ENCODE data around the gene NTM. TPM values are rescaled to one million over a fixed set of nuclear protein-coding genes. Genes with fewer than 3 reads are reported as not detected.

NTM gene
- total and polyA plus RNA-seq, 2 donors (not counting 3 experiments of a cell fraction or from before 2014, with no cell fraction given): 1.00 to 1.1 TPM

DNA sequence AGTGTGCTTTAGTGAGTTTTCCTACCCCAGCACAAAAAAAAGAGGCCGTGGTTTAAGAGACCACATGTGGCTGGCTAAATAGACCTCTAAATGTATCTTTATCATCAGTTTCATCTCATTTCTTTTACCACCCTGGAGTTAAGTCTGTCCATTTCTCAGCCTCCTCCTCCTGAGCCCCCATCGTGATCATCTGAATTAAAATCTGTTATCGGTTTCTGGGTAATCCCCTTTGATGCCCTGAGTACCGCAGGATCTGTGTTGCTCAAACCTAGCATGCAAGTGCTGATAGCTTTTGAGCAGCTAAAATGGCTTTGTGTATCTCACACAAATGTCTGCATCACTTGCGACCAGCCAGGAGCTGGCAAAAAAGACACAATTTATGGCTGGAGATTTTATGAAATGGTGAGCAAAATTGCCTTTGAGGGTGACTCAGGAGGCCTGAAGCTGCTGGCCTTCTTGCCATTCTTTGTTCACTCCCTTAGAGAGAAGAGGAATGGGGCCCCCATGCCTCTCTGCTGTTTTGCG lies 236.5 kb downstream of the NTM start:
- intact Hi-C loops (cut with micrococcal nuclease): no loop called here
- dilution Hi-C loops (cut with MboI; ENCODE audit: extremely low pct_ligation_motif_present, low sequenced_read_pairs): no loop called here
- DNase-seq (ENCODE audit: low read depth, low spot score) (no peak), FAIRE-seq (no peak)
- Histone ChIP-seq H3K4me1 (ENCODE audit: control insufficient read depth, extremely low read depth, insufficient read depth, low read length) (no peaks in the 10 kb centered on the region), H3K27ac (ENCODE audit: insufficient read depth, low read depth, low read length) (no peak overlapping the region), H3K9me3 (replicated peaks; ENCODE audit: control insufficient read depth, insufficient read depth, low read length) (no peaks in the 10 kb centered on the region), H3K27me3 (ENCODE audit: control insufficient read depth in 2 of 2, insufficient read depth in 2 of 2, low read length in 2 of 2) (no peaks in the 10 kb centered on the region), H3K9ac (replicated peaks; ENCODE audit: extremely low read depth, insufficient read depth, low read length) (no peak overlapping the region), H3K79me2 (ENCODE audit: control insufficient read depth, insufficient read depth, low read length) (no peaks in the 10 kb centered on the region), H2AFZ (ENCODE audit: low read depth, low read length) (no peak overlapping the region), H3K4me2 (ENCODE audit: insufficient read depth, low read length) (no peak overlapping the region), H3K4me3 (replicated peaks in 1 of 3; ENCODE audit: insufficient read depth in 1 of 3, low read depth in 1 of 3, low read length in 3 of 3) (no peak overlapping the region), H4K20me1 (replicated peaks; ENCODE audit: control insufficient read depth, extremely low read depth, insufficient read depth, low read length) (no peaks in the 10 kb centered on the region), H3K36me3 (ENCODE audit: control insufficient read depth in 2 of 2, extremely low read depth in 1 of 2, insufficient read depth in 2 of 2, low read length in 2 of 2) (no peaks in the 10 kb centered on the region), H3K9me1 (replicated peaks; ENCODE audit: control insufficient read depth, extremely low read depth, insufficient read depth, low read length) (no peaks in the 10 kb centered on the region)
- ChIA-PET POLR2A (no interaction called here), CTCF (no interaction called here)
- BruUV-seq (replicated peaks): no TSS peak
- TF ChIP-seq MYC (IDR thresholded peaks at IDR 0.05; ENCODE audit: low read depth, low read length): no peak
- no peak for TF ChIP-seq EZH2 (IDR thresholded peaks at IDR 0.05; ENCODE audit: borderline replicate concordance, low read depth, low read length, severe bottlenecking)
- no peak for TF ChIP-seq FOS (IDR thresholded peaks at IDR 0.05; ENCODE audit: borderline replicate concordance, insufficient read depth, low read length)
- no peak for TF ChIP-seq JUN (IDR thresholded peaks at IDR 0.05; ENCODE audit: borderline replicate concordance, insufficient read depth, insufficient read length, low read depth)
- no peak for TF ChIP-seq POLR2A (IDR thresholded peaks at IDR 0.05; ENCODE audit: low read depth, low read length)
- TF ChIP-seq, protein P1, sequence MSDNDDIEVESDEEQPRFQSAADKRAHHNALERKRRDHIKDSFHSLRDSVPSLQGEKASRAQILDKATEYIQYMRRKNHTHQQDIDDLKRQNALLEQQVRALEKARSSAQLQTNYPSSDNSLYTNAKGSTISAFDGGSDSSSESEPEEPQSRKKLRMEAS (IDR thresholded peaks at IDR 0.05; ENCODE audit: insufficient read depth, insufficient read length): no peak
- TF ChIP-seq POLR2AphosphoS5 (IDR thresholded peaks at IDR 0.05; ENCODE audit: insufficient read depth, low read depth, low read length): no peak
- TF ChIP-seq, protein P2, sequence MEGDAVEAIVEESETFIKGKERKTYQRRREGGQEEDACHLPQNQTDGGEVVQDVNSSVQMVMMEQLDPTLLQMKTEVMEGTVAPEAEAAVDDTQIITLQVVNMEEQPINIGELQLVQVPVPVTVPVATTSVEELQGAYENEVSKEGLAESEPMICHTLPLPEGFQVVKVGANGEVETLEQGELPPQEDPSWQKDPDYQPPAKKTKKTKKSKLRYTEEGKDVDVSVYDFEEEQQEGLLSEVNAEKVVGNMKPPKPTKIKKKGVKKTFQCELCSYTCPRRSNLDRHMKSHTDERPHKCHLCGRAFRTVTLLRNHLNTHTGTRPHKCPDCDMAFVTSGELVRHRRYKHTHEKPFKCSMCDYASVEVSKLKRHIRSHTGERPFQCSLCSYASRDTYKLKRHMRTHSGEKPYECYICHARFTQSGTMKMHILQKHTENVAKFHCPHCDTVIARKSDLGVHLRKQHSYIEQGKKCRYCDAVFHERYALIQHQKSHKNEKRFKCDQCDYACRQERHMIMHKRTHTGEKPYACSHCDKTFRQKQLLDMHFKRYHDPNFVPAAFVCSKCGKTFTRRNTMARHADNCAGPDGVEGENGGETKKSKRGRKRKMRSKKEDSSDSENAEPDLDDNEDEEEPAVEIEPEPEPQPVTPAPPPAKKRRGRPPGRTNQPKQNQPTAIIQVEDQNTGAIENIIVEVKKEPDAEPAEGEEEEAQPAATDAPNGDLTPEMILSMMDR (IDR thresholded peaks at IDR 0.05; ENCODE audit: extremely low read depth in 1 of 2, insufficient read depth in 1 of 2, low read depth in 1 of 2, low read length in 2 of 2): no peak
- no peak for TF ChIP-seq GATA2 (IDR thresholded peaks at IDR 0.05; ENCODE audit: insufficient read depth, insufficient read length, low read depth, low read length)

All from endothelial cell of umbilical vein (primary cell).